ENCODE data around the gene C19orf47.

The C19orf47 gene, protein sequence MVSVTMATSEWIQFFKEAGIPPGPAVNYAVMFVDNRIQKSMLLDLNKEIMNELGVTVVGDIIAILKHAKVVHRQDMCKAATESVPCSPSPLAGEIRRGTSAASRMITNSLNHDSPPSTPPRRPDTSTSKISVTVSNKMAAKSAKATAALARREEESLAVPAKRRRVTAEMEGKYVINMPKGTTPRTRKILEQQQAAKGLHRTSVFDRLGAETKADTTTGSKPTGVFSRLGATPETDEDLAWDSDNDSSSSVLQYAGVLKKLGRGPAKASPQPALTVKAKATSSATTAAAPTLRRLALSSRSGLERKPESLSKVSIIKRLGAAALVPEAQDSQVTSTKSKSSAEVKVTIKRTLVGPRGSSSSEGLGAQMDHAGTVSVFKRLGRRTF

DNA sequence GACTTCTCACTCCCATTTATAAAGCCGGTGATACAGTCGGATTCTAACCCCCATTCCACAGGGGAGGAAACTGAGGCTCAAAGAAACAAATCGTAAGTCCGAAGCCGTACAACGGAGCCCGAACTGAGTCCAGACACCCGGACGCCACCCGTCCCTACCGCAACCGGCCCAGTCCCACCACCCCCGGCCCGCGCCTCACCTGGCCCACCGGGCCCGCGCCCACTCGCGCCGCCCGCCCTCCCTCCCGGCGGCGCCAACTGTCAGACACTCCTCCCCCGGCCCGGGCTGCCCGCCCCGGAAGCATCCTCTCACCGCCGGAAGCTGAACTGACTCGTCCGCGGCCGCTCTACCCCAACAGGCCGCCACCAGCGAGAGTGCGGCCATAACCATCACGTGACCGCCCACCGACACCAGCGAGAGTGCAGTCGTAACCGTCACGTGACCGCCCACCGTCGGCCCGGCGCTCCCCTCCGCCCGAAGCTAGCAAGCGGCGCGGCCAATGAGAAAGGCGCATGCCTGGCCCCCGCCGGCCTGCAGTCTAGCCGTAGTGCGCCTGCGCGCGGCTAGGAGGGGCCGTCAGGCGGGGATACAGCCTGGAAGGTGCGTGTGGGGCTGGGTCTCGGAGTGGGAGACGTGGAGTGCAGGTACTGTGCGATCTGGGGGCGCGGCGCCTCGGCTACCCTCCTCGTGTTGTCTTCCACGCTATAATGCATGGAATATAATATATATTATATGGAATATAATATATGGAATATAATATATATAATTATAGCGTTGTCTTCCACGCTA is at the start of gene C19orf47, which contains the start of gene PLD3:
TSS of gene C19orf47 (minus strand) at position 273 of the 789 bp plus-strand sequence. CDS start 6,540 bp downstream, outside the sequence.
TSS of gene PLD3 (plus strand) at position 571 of the 789 bp plus-strand sequence. CDS start 17,789 bp downstream, outside the sequence.
- peak; percentile 99 for DNase-seq (ENCODE audit: low read depth, low spot score)

DNA sequence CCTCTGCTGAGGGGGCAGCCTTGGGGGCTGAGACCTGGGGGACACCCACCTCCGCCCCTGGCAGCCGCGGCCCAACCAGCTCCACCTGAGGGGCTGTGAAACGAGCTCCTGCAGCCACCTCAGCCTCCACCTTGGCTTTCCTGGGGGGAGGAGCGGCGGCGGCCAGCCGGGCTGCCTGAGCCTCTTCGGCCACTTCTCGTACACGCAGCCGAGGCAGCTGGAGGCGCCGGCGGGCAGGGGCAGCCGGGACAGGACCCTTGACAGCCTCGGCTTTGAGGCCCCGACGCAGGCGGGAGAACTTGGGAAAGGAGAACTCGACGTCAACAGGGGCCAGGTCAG is 49.3 kb upstream of the C19orf47 start:
- DNase-seq (ENCODE audit: low read depth, low spot score), result no peak

DNA sequence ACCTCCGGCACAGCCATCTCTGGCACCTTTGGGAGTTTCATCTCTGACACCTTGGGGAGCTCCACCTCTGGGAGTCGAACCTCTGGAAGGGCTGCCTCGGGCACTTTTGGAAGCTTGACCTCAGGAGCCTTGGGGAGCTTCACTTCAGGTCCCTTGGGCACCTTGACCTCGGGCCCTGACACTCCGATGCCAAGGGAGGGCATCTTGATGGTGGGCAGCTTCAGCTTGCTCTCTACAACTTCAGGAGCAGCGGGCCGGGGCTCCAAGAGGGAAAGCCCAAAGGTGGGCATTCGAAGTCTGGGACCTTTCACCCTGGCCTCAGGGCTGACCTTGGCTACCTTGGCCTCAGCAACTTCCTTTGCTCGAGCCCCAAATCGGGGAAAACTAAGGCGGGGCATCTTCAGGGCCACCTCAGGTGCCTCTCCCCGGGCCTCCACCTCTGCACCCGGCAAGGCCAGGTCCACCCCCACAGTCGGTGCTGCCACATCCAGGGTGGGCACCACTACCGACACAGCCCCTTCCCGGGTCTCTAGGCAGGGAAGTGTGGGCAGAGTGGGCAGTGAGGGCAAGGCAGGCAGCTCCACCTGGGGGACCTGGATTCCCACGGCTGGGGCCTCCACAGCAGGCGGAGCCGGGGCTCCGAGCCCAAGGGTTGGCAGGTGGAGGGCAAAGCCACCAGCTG is 48.8 kb upstream of the C19orf47 start:
- DNase-seq (ENCODE audit: low read depth, low spot score), result no peak

DNA sequence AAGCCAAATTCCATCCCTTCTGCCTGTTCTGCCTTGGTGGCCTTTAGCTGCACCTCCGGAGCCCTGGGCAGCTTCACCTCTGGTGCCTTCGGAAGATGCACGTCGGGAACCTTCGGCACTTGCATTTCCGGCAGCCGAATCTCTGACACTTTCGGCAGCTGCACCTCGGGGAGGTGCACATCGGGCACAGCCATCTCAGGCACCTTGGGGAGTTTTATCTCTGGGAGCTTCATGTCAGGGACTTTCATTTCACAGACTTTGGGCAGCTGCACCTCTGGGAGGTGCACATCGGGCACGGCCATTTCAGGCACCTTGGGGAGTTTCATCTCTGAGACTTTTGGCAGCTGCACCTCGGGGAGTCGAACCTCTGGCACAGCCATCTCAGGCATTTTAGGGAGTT is 47.8 kb upstream of the C19orf47 start:
- no peak for DNase-seq (ENCODE audit: low read depth, low spot score)

DNA sequence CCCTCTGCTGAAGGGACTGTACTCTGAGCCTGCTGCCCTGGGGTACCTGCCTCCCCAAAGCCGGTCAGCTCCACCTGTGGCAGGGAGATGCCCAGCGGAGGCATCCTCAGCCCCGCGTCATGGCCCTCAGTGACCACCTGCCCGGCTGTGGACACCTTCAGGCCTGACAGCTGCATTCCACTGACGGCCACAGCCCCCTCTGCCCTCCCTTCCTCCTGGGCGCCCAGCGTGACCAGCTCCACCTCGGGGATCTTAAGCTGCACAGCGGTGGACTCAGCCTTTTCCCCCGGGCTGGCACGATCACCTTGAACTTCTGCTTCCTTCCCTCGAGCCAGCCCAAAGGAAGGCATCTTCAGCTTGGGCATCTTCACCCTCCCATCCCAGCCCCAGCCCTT is 46.6 kb upstream of the C19orf47 start:
- DNase-seq (ENCODE audit: low read depth, low spot score), result no peak

DNA sequence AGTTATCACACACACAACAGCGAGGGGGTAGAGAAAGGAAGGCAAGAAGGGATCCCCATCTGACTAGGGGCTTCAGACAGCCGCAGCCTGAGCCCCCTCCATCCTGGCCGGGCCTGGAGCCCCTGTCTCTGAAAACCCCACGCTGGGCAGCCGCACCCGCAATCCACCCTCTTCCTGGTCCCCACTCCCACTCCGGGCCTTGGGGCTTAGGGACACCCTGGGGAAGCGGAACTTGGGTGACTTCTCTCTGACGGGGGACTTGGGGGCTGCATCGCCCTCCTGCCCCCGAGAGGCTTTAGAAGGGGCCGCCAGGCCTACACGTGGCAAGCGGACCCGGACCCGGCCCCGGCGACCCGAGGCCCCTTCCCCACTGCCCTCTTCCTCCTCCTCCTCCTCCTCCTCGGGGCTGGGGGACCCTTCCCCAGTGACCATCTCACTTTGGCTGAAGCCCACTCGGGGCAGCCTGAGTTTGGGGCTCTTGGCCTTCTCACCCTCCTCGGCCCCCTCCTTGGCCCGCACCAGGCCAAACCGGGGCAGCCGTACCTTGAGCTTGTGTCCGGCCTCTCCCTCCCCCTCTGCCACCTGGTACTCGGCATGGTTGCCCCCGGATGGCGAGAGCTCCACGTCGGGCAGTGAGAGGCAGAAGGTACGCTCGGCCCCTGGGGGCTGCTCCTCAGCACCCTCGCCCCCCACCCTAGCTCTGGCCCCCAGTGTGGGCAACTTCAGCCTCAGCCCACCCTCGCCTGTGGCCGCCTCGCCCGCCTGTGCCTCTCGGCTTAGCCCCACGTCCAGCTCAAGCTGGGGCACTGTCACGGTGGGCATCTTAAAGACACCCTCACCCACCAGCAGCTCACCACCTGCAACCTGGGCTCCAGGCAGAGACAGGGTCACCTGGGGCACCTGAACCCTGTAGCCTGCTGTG is 46.0 kb upstream of the C19orf47 start:
- no peak for DNase-seq (ENCODE audit: low read depth, low spot score)

DNA sequence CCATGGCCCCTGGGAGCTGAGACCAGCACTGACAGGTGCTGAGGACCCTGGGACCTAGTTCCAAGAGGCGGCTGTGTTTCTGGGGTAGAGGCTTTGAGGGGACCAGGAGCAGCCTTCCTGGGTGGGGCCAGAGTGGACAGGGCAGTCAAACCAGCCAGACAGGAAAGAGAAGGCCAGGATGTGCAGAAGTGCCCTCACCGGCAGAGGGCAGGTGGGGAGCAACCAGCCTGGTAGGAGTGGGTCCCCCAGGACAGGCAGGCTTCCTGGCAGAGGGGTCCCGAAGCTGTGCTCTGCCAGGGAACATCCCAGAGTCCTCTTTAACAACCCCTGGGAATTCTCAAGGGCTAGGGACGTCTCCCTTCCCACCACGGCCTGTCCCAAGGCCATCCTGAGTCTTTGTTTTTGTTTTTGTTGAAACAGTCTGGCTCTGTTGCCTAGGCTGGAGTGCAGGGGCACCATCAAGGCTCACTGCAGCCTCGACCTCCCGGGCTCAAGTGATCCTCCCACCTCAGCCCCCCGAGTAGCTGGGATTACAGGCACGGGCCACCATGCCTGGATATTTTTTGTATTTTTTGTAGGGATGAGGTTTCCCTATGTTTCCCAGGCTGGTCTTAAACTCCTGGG is 44.8 kb upstream of the C19orf47 start:
- no peak for DNase-seq (ENCODE audit: low read depth, low spot score)

DNA sequence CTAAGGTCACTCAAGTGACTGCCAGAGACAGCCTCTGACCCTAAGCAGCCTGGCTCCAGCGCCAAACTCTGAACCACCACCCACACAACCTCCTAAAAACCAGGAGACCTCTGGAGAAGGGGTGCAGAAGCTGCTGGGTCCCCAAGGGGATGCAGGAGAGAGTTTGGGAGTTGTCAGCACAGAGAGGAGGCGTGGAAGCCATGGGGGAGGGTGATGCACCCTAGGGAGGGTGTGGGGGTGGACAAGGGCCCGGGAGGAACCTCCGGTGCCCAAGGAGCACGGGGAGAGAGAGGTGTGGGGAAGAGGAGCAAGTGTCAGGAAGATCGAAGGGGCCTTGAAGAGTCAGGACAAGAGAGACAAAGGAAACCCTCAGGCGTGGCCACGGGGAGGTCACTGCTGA is 43.9 kb upstream of the C19orf47 start:
- no peak for DNase-seq (ENCODE audit: low read depth, low spot score)

DNA sequence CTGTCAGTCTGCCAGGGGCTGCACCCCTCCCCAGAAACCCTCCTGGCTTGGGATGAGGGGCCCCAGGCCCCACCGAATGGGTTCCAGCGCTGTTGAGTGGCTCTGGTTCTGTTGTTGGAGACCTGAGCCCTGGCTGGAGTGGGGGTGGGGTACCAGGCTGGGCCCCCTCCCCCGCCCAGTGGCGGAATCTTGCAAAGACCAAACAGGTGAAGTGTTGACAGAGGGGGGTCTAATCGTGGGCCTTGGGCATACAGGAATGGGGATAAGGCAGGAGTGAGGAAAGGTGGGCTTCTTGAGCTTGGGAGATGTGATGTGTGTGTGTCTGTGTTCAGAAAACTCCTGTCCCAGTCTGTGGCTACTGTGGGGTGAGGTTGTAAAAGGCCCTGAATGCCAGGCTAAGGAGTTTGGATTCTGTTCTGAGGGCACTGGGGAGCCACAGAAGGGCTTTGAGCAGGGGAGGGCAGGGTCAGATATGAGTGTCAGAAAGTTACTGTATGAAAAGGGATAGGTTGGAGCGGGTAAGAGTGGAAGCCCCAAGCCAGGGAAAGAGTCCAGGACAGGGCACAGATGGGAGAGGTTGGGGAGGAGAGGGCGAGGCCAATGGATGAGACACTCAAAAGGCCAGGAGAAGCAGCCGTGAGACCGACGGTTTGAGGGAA is 42.0 kb upstream of the C19orf47 start, which contains the start of gene HIPK4:
TSS of gene HIPK4 (minus strand) at position 98 of the 659 bp plus-strand sequence. CDS start 279 bp downstream, outside the sequence.
- DNase-seq (ENCODE audit: low read depth, low spot score), result no peak

DNA sequence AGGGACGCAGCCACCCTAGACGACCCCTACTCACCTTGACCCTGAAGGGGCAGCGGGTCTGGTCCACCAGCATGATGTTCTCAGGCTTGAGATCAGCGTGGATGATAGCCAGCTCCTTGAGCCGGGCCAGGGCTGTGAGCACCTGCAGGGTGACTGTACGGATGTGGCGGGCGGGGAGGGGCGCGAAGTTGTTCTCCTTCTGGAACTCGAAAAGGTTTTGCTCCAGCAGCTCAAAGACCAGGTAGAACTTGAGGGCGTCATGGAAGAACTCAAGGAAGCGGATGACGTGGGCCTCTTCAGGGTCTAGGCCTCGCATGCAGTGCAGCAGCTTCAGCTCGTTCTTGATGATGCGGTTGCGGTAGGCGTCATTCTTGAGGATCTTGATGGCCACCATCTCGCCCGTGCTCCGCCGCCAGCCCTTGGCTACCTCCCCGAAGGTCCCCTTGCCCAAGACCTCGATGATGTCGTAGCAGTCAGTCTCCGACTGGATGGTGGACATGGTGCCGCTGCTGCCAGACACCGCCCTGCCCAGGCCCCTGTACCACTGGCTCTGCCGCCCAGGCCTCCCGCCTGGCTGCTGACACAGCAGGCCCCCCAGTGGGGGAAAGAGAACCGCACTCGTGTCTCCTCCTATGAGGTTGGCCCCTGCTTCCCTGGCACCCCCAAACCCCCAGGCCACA is 41.3 kb upstream of the C19orf47 start:
- DNase-seq (ENCODE audit: low read depth, low spot score), result no peak

DNA sequence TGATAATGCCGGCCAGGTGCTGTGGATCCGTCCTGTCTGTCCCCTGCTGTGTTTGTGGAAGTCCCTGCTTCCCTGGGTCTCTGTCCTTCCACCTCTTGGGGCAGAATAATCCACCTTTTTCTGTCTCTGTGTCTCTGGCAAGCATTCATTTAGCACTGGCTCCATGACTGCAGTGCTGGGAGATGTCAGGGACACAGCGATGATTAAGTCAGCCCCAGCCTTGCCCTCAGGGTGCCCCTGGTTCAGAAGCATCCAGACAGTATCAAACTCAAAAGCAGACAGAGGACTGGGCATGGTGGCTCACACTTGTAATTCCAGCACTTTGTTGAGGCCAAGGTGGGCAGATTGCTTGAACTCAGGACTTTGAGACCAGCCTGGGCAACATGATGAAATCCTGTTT is 40.3 kb upstream of the C19orf47 start:
- DNase-seq (ENCODE audit: low read depth, low spot score), result no peak

DNA sequence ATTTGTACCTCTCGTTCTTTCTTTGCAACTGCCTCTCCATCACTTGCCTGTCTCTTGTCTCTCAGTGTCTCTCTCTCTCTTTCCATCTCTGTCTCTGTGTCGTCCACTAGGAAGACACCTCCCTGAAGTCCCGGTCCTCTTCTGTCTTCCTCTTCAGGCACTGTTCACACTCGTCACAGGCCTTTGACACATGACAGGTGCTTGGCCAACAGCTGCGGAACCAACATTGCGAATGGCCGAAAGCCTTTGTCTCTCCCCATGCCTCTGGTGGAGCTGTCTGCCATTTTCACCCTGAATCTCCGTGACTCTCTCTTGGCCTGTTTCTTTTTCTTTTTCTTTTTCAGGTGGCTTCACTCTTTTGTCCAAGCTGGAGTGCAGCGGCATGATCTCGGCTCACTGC is 39.0 kb upstream of the C19orf47 start:
- no peak for DNase-seq (ENCODE audit: low read depth, low spot score)

DNA sequence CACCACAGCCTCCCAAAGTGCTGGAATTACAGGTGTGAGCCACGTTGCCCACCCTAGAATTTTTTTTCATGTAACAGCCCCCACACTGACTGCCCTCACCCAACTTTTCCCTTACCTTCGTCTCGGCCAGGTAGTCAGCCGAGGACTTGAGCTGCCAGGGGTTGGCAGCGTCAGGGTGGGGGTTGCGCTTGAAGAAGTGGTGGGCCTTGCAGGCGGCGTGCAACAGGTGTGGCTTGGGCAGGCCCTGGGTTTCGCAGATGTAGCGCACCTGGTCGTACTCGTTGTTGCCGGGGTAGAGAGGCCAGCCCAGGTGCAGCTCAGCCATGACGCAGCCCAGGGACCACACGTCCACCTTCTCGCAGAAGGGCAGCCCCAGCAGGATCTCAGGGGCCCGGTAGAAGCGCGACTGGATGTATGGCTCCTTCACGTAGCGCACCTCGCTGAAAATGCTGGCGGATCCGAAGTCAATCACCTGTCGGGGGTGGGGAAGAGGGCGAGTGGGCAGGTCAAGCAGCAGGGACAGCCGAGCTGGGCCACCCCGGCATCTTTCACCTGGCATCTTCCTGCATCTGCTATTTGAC is 35.6 kb upstream of the C19orf47 start:
- no peak for DNase-seq (ENCODE audit: low read depth, low spot score)

DNA sequence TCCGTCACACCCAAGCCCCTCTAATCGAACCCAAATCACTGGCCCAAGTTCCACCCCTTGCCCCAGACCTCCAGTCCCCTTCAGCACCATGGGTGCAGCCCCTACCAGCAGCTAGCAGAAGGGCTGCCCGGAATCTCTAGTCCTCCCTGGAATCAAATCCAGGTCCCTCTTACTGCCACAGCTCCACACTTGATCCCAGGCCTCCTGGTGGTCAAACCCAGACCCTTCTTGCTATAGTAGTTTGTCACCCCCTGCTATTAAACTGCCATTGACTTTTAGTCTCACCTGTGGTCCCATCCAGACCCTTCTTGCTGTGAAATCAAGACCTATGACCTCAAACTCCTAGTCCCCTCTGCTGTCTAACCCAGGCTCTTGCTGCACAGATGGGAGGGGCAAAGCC is 33.1 kb upstream of the C19orf47 start:
- no peak for DNase-seq (ENCODE audit: low read depth, low spot score)

DNA sequence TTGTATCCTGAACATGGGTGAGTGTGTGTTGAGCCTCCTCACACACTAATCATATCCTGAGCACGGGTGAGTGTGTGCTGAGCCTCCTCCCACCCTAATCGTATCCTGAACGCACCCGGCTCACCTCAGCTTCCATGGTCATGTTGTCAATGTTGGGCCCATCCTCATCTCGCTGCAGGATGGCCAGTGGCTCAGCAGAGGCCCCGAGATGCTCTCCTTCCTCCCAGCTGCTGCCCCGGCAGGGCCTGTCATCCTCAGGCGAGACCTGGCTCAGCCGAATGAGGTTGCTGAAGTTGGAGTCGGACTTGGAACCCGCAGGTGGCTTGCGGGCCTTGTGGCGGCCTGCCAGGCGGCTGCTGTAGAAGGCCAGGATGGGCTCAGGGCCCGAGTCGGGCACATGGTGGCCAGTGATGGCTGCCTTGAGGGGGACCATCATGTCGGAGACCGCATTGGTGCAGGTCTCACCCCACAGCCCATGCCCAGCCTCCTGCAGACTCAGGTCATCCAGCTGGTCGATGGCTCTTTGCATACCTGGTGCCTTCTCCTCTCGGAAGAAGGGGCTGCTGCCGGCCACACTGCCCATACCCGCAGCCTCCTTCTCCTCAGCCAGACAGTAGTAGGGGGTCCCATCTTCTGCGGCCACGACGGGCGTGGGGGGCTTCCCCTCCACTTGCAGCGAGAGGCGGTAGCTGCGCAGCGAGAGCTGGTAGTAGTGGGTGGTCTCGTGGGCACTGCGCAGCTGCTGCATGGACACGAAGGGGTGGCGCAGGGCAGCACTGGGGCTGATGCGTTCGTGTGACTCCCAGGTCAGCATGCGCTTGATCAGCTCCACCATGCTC is 32.2 kb upstream of the C19orf47 start:
- no peak for DNase-seq (ENCODE audit: low read depth, low spot score)

DNA sequence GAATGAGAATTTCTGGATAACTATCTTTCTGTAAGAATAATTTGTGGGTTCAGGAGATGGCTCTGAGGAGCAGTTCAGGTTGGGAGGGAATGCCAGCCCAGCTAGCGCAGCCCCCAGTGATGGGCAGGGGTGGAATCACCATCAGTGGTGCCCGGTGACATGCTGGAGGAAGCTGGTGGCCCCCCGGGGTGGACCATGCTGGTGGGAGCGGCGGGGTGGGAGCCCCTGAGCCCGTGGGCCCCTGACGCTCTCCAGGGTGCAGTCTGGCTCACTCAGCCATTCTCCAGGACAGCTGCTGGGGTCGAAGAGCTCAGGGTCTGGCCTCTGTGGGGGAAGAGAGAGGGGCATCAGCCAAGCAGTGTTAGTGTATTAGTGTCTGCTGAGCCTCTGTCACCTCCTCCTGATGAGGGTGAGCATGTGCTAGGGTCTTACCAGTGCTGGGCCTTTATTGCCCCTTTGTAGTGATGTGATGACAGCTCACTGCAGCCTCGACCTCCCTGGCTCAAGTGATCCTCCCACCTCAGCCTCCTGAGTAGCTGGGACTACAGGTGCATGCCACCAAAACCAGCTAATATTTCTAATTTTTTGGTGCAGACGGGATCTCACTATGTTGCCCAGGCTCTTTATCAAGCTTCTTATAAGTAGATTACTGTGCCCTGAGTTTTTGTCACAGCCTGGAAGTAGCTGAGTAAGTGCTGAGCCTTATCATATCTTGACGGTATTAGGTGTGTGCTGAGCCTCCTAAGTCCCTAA is 31.4 kb upstream of the C19orf47 start:
- DNase-seq (ENCODE audit: low read depth, low spot score), result no peak

DNA sequence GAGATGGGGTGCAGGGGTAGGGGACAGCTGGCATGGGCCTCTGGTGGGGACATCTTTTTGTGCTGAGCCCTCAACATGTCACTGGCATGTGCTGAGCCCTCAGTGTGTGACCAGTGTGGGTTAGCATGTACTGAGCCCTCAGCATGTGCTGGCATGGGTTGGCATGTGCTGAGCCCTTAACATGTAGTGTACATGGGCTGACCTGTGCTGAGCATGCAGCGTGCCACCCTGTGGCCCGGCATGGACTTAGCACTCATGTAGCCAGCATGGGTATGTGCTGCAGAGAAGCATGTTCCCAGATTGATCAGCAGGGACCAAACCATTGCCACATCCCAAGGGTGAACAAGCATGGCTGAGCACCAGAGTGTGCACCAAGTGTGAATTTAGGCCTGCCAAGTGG is 30.3 kb upstream of the C19orf47 start:
- no peak for DNase-seq (ENCODE audit: low read depth, low spot score)

Data from brain pericyte (primary cell).